Spleen (tissue), 11 donors: ENCODE results near the gene RAMP2. TPM values are rescaled to one million over a fixed set of nuclear protein-coding genes. Genes with fewer than 3 reads are reported as not detected.

Experiments used
- DNase-seq: peaks from one replicate; pipeline ENCODE4 v3.0.0-alpha.2; 2020
- H3K27ac ChIP-seq, 8 donors: fragments of 200-600 bp; sonication (generic) in 7 of 8; 1 replicate in 4 of 8; 2 replicates in 4 of 8; pipeline versions ENCODE4 v1.5.0 to v1.8.0; 2016 to 2021; ENCODE audit warnings: inconsistent platforms in 4 of 8, mild to moderate bottlenecking in 4 of 8, moderate library complexity in 1 of 8
- H3K27me3 ChIP-seq, 7 donors: fragments of 200-600 bp; sonication (generic) in 6 of 7; replicated peaks in 1 of 7; 1 replicate in 4 of 7; 2 replicates in 3 of 7; pipeline versions ENCODE4 v1.5.0 to v1.8.0; 2016 to 2021; ENCODE audit warnings: inconsistent platforms in 3 of 7, mild to moderate bottlenecking in 1 of 7
- H3K36me3 ChIP-seq, 6 donors: fragments of 200-600 bp; sonication (generic) in 5 of 6; 1 replicate in 4 of 6; 2 replicates in 2 of 6; pipeline versions ENCODE4 v1.5.0 to v1.8.0; 2016 to 2021; ENCODE audit warnings: inconsistent platforms in 2 of 6
- H3K4me1 ChIP-seq, 6 donors: fragments of 200-600 bp; sonication (generic) in 5 of 6; 1 replicate in 3 of 6; 2 replicates in 3 of 6; pipeline versions ENCODE4 v1.5.0 to v1.8.0; 2016 to 2021; ENCODE audit warnings: inconsistent platforms in 3 of 6
- H3K4me3 ChIP-seq, 8 donors: fragments of 200-600 bp; sonication (generic) in 7 of 8; 1 replicate in 4 of 8; 2 replicates in 4 of 8; pipeline versions ENCODE4 v1.5.0 to v1.8.0; 2016 to 2021; ENCODE audit warnings: inconsistent platforms in 4 of 8, mild to moderate bottlenecking in 4 of 8, moderate library complexity in 2 of 8
- H3K9me3 ChIP-seq, 8 donors: fragments of 200-600 bp; sonication (generic) in 7 of 8; 1 replicate in 4 of 8; 2 replicates in 4 of 8; pipeline versions ENCODE4 v1.5.0 to v1.8.0; 2016 to 2021; ENCODE audit warnings: inconsistent platforms in 4 of 8
- POLR2A ChIP-seq, 3 donors: fragments of 450-650 bp; IDR thresholded peaks; one replicate each; pipeline ENCODE4 v1.5.1; 2017; ENCODE audit warnings: antibody characterized with exemption in 3 of 3, mild to moderate bottlenecking in 1 of 3
- POLR2AphosphoS5 ChIP-seq, 3 donors: sonication (generic); formaldehyde crosslinking; IDR thresholded peaks; one replicate each; pipeline ENCODE4 v1.5.1; 2017; ENCODE audit warnings: antibody characterized with exemption in 3 of 3
- WGBS, 5 donors: extraction: QIAGEN DNeasy Blood & Tissue Kit in 3 of 5; methylation state at CpG; one replicate each; pipeline versions ENCODE4 v1.1.5 to v1.1.7; 2013 to 2018; 5-methylcytosine and 5-hydroxymethylcytosine counted together
- intact Hi-C: fragments of 100-400 bp; cut with DNase I; formaldehyde crosslinking; loops from one replicate; pipeline ENCODE4 v1.15.0; 2023; ENCODE audit warnings: low total_unique reads
- polyA plus RNA-seq, 3 donors: library from polyadenylated mRNA; stranded (reverse); fragments of 200-250 nt; gene quantifications; one replicate each; pipeline ENCODE4 v1.2.1, GENCODE V29; 2013
- total RNA-seq, 7 donors: library from RNA; depleted of rRNA in 3 of 7; stranded (reverse); fragments of >200 nt in 3 of 7; fragmentation: NEBNext Ultra II Directional in 4 of 7; extraction: Animal tissue kit (Norgen Biotek cat#: 25700) in 4 of 7; gene quantifications; one replicate each; pipeline versions ENCODE4 v1.1.0 to v1.2.1, GENCODE V29; 2016 to 2021
- TF ChIP-seq, protein P1 (sequence below), 11 experiments: fragments of 200-600 bp in 7 of 11; fragments of 450-650 bp in 4 of 11; sonication (generic) in 4 of 11; IDR thresholded peaks in 8 of 11; conservative IDR thresholded peaks in 3 of 11; 1 replicate in 7 of 11; 2 replicates in 4 of 11; pipeline versions ENCODE4 v1.4.0 to v1.8.0; 2016 to 2021; ENCODE audit warnings: antibody characterized with exemption in 11 of 11, inconsistent platforms in 4 of 11, mild to moderate bottlenecking in 1 of 11
- donor health status: healthy with polysubstance abuse.
- donor health status: DM: no; HTN: no; CAD: no; lungs with moderate emphysema.
- donor health status: DM: no; HTN: no; CAD: no.
- donor health status: Bipolar disorder and iron deficiency.
- donor health status: healthy.
- donor health status: DM: no; HTN: no; CAD: no.
- donor health status: DM: yes; HTN: yes; CAD: no.

The RAMP2 gene
- total and polyA plus RNA-seq, 10 donors: 9.7 to 51.7 (median 28.1) TPM

DNA sequence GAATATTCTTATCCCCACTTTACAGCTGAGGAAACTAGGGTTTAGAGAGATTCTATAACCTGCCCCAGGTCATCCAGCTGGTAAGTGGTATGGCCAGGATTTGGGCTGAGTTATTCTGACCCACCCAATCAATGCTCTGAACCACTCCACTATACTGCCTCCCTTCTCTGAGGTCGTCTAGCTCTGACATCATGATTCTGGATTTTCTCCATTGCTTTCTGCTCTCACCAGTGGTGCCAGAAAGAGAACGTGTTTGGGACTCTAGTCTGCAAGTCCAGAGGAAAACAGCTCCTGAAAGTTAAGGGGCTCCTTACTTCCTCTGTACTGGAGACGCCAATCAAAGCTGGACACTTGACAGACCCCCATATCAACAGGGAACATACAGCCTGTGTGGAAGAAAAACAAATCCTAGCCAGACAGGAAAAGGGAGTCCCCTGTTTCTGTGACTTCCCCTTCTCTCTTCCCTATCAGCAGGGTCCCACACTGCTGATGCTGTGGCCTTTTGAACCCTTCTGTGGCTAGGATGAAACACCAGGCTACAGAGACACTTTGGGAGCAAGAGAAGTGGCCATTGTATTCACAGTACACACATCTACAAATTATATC is 10.2 kb upstream of the RAMP2 start:
- H3K4me3 ChIP-seq: no peak overlapping the region
- intact Hi-C loops: no loop called here
- peaks cover 0 to 30% (median 10%) of the 10 kb centered on the region in 6 donors for H3K4me1 ChIP-seq
- peak; percentile 7 for DNase-seq
- peak overlapping the region in 1 of 8 donors; percentile 54 for H3K27ac ChIP-seq
- H3K9me3 ChIP-seq: no peaks in the 10 kb centered on the region
- peaks cover 0 to 14% (median 0%) of the 10 kb centered on the region in 7 donors for H3K27me3 ChIP-seq
- 3 to 15% (median 5%) methylated on average over 3 of the region's 3 CpGs for WGBS, 5 donors
- no peaks in the 10 kb centered on the region for H3K36me3 ChIP-seq
- TF ChIP-seq, protein P1, sequence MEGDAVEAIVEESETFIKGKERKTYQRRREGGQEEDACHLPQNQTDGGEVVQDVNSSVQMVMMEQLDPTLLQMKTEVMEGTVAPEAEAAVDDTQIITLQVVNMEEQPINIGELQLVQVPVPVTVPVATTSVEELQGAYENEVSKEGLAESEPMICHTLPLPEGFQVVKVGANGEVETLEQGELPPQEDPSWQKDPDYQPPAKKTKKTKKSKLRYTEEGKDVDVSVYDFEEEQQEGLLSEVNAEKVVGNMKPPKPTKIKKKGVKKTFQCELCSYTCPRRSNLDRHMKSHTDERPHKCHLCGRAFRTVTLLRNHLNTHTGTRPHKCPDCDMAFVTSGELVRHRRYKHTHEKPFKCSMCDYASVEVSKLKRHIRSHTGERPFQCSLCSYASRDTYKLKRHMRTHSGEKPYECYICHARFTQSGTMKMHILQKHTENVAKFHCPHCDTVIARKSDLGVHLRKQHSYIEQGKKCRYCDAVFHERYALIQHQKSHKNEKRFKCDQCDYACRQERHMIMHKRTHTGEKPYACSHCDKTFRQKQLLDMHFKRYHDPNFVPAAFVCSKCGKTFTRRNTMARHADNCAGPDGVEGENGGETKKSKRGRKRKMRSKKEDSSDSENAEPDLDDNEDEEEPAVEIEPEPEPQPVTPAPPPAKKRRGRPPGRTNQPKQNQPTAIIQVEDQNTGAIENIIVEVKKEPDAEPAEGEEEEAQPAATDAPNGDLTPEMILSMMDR (IDR thresholded peaks at IDR 0.05 in 8 of 11, conservative IDR thresholded peaks at IDR 0.05 in 3 of 11): no peak
- peak in 1 of 3 donors; percentile 18 for TF ChIP-seq POLR2AphosphoS5 (IDR thresholded peaks at IDR 0.05)
- TF ChIP-seq POLR2A (IDR thresholded peaks at IDR 0.05): no peak

DNA sequence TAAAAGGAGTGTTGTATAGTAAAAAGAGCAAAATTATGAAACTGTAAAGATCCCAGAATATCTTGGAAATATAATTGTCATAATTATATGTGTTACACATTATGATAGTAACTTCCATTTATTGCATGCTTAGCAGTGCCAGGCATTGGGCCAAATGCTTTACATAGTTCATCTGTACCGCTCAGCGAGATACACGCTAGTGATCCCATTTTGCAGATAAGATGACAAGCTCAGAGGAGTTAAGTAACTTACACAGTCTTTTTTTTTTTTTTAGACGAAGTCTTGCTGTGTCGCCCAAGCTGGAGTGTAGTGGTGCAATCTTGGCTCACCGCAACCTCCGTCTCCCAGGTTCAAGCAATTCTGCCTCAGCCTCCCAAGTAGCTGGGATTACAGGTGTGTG is 9.4 kb upstream of the RAMP2 start:
- DNase-seq: no peak
- H3K27ac ChIP-seq: no peak overlapping the region

DNA sequence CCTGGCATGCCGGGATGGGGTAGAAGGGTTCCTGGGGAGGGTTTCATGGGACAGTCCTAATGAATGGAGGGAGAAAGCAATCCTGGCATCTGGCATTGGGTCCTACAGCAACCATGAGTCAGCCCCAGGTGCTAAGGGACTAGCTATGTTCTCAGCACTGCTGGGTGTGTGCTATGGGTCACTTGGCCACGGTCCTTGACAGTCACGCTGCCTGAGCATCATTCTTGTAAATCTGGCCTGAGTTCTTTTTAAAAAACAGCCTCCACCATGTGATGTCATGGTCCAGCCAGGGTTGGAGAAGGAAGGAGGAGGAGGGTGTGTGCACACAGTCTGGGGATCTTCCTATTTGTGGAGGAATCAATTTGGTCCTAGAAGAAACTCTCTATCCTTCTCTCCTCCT is 6.2 kb upstream of the RAMP2 start:
- Histone ChIP-seq H3K4me1 (peaks cover under 1 to 27% (median 11%) of the 10 kb centered on the region in 6 donors), H3K4me3 (no peak overlapping the region), H3K27ac (no peak overlapping the region), H3K9me3 (no peaks in the 10 kb centered on the region), H3K36me3 (no peaks in the 10 kb centered on the region), H3K27me3 (peaks cover 0 to 11% (median 0%) of the 10 kb centered on the region in 7 donors)
- DNase-seq: peak; percentile 40
- TF ChIP-seq, protein P1 (IDR thresholded peaks at IDR 0.05 in 8 of 11, conservative IDR thresholded peaks at IDR 0.05 in 3 of 11): no peak
- TF ChIP-seq POLR2AphosphoS5 (IDR thresholded peaks at IDR 0.05) (no peak), POLR2A (IDR thresholded peaks at IDR 0.05) (no peak)
- 88 to 94% (median 90%) methylated on average over 3 of the region's 3 CpGs for WGBS, 5 donors
- intact Hi-C loops: no loop called here

More for the DNA sequence above, 9.4 kb upstream of the RAMP2 start:
- intact Hi-C loops: no loop called here
- Histone ChIP-seq H3K4me1 (peaks cover 0 to 30% (median 10%) of the 10 kb centered on the region in 6 donors), H3K4me3 (no peak overlapping the region), H3K9me3 (no peaks in the 10 kb centered on the region), H3K27me3 (peaks cover 0 to 14% (median 0%) of the 10 kb centered on the region in 7 donors), H3K36me3 (no peaks in the 10 kb centered on the region)
- TF ChIP-seq, protein P1 (IDR thresholded peaks at IDR 0.05 in 8 of 11, conservative IDR thresholded peaks at IDR 0.05 in 3 of 11): no peak
- TF ChIP-seq POLR2A (IDR thresholded peaks at IDR 0.05) (no peak), POLR2AphosphoS5 (IDR thresholded peaks at IDR 0.05) (no peak)
- 68 to 86% (median 85%) methylated on average over 7 of the region's 7 CpGs for whole genome bisulfite sequencing, 5 donors

DNA sequence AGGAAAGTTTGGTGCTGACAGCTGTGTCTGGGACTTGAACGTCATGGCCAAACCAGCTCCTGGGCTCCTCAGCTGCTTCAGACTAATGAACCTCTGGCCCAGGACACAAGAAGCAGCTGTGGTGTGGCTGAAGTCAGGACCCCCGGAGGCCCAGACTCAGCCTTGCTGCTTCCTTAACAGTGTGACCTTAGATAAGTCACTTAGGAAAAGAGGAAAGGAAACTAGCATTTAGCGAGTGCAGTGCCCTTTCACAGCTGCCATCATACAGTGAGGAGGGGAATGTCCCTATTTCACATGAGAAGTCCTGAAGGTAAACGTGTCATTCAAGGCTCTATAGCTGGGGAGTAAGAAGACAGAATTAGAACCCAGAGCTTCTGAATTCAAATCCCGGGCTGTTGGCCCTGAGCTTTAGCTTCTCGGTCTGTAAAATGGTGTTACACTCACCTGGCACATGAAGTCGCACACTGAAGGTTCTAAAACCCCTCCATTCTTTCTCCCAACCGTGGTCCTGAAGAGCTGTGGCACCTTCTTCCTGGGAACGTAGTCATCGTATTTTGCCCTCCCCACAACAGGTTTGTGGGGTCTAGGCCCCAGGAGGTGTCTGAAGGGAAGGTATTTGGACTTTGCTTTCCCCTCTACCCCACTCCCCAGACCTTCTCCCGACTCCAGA is 910 bp upstream of the RAMP2 start:
- Histone ChIP-seq H3K9me3 (no peaks in the 10 kb centered on the region), H3K27ac (peak overlapping the region in 4 of 8 donors; percentile 42 to 77 (median 62)), H3K4me3 (peak overlapping the region in 6 of 8 donors; percentile 16 to 71 (median 46)), H3K4me1 (peaks cover 13 to 55% (median 38%) of the 10 kb centered on the region in 6 donors), H3K36me3 (no peaks in the 10 kb centered on the region), H3K27me3 (peaks cover 0 to 46% (median 22%) of the 10 kb centered on the region in 7 donors)
- peak; percentile 54 for DNase-seq
- intact Hi-C loops: loop anchor here (5.0 kb wide), 1 partner anchor 38 kb away; no protein-coding TSS in a partner anchor
- 37 to 53% (median 45%) methylated on average over 11 of the region's 11 CpGs for WGBS, 5 donors
- TF ChIP-seq POLR2A (IDR thresholded peaks at IDR 0.05) (no peak), POLR2AphosphoS5 (IDR thresholded peaks at IDR 0.05) (peak in 2 of 3 donors; percentile 47 to 49)
